ENCODE data around the gene APBA3.

GRCh38 chr19:3803114-3803888 is 41.8 kb upstream of the APBA3 start:
- TF ChIP-seq, protein P1, sequence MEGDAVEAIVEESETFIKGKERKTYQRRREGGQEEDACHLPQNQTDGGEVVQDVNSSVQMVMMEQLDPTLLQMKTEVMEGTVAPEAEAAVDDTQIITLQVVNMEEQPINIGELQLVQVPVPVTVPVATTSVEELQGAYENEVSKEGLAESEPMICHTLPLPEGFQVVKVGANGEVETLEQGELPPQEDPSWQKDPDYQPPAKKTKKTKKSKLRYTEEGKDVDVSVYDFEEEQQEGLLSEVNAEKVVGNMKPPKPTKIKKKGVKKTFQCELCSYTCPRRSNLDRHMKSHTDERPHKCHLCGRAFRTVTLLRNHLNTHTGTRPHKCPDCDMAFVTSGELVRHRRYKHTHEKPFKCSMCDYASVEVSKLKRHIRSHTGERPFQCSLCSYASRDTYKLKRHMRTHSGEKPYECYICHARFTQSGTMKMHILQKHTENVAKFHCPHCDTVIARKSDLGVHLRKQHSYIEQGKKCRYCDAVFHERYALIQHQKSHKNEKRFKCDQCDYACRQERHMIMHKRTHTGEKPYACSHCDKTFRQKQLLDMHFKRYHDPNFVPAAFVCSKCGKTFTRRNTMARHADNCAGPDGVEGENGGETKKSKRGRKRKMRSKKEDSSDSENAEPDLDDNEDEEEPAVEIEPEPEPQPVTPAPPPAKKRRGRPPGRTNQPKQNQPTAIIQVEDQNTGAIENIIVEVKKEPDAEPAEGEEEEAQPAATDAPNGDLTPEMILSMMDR (IDR thresholded peaks at IDR 0.05; ENCODE audit: low read depth, low read length): no peak
- TF ChIP-seq, protein P2, sequence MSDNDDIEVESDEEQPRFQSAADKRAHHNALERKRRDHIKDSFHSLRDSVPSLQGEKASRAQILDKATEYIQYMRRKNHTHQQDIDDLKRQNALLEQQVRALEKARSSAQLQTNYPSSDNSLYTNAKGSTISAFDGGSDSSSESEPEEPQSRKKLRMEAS (IDR thresholded peaks at IDR 0.05; ENCODE audit: low read depth, low read length): no peak

Measured in NB4 (cell line).